GM18519 (cell line): ENCODE data around the gene NTRK3.

Source experiments
- ATAC-seq: cut with Tn5 transposase; IDR thresholded peaks from one replicate; pipeline ENCODE4 v1.9.1; 2021; ENCODE audit warnings: mild to moderate bottlenecking, moderate library complexity; ENCODE audit not compliant: unreplicated experiment, low FRiP score

Gene NTRK3

DNA sequence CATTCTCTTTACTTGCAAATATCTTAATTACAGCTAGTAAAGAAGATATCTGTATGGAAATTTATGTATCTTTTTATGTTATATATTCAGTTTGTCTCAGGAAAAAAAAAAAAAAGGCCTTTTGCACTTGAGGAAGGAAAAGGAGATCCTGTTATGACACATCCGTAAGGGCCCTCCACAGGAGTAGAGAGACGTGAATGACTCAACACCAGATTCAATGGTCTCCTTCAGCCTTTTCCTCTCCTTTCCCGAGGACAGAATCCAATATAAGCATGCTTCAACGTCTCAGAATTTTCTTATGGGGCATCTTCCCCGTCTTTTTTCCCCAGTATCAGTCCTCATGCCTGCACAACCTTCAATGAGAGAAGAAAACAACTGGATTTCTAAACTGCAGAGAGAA, 340.3 kb downstream of the NTRK3 start:
- ATAC-seq: no peak

DNA sequence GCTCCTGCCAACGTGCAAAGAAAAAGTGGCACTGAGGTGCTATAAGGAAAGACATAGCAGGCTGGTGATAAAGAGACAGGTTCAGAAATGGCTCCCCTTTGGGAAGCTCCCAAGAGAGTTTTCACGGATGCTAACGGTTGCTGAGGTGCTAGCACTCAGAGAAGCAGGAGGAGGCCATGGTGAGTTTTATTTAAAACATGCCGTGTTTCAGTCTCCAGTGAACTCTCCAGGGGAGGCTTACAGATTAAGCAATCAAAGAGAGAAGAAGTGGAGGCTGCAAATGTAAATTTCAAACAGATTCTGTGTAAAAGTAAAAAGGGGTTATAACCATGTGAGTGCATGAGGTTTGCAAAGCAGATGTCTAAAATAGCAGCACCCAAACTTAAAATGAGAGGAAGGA, 346.2 kb downstream of the NTRK3 start:
- ATAC-seq: no peak

DNA sequence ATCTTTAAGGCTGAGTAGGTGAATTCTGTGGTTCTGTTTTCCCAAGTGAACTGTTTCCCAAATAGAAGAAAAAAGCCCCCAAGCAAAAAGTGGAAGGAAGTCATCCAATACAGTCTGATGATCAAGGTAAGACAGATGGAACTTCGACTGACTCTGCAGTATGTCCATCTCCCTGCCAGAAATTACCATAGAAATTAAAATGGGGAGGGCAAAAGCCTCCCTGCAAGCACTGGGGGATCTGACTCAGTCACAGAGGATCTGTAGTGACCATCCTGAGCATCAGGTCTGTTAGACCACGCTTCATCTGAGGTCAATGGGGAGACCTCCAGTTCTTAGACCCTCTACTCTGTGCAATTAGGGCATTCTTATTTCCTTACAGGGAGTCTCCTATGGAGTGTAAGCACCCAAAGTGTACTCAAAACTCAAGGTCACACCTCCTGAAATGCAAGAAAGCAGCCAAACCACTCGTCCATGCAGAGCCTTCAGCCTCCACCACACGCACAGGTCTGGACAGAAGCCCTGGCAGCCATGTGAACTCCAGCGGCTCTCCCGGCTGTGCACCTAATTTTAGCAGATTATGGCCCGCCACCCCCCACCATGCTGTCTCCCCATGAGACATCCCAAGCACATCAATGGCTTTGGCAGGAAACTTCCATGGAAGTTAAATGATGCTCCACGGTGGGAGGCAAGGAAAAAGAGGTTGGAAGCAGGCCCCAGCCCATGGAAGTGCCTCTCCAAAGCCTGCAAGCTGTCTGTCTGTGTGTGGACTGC, 348.7 kb downstream of the NTRK3 start:
- no peak for ATAC-seq

DNA sequence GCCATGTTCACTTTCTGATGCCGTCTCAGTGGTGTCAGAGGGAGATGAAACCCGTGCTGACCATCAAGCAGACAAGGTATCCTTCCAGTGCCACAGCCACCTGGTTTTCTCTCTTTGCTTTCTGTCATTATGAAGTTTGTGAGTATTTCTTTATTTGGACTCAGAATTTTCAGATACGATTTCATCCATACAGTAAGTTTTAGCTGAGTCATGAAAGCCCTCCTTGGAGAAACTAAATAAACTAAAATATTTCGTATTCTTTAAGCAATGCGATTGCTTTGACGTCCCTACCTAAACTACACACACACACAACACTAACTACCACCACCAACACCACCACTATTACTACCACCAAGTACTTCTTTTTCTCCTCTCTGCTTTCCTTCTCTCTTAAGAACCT, 350.1 kb downstream of the NTRK3 start:
- ATAC-seq: no peak

DNA sequence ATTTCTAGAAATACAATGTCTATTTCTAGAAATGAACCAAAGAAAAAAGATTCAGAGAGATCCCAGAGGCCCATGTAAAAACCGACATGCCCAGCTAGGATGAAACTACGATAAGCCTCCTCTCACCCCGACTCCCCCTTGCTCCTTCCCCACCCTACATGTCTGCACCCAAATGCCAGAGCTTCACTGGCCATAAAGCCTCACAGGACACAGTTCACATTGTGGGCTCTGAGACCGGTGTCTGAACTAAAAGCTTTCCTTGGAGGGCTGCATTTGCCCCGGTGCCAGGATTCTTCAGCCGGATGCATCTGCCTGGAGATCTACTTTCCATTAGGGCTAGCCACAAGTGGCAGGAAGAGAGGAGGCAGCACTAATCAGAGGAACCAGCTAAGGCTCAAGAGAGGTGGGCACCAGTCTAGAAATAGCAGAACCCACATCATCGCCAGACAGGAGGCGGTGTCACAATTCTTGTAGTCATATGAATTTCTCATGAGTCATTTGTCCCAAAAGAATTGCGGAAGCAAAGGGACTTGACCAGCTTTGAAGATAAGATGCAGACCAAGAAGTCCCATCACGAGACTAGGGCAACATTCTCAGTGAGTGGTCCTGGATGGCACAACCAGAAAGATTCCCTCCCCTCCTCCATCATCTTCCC, 353.6 kb downstream of the NTRK3 start:
- ATAC-seq: no peak

DNA sequence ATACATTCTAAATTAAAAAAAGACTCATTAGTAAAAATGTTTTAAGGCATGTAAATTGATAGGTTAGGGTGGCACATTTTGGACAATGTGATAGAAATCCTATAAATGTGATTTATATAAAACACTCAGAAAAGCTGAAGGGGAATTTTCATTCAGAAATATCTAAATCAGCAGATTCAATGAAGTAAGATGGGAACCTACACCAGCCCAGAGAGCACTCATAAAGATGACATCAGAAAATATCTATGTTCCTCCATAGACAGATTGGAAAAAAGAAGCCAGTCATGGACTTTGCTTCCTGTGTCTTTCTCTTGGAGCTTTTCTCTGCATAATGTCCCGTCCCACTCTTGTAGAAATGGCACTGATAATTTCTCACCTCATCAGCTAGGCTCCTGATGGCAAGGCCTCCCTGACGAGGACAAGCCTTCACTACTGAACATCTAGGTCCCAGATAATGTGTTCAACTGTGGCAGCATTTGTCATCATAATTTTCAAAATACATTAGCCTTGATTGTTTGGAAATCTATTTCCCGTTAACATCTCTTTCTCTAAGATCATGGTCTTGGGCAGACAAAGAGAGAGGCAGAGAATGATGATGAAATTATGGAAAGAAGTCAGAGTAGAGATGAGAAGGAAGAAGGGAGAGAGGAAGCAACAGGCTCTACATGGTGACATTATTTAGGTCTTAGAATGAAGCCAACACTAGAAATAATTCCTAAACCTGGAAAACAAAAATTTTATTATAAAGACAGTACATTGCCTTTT, 354.4 kb downstream of the NTRK3 start:
- ATAC-seq: no peak

DNA sequence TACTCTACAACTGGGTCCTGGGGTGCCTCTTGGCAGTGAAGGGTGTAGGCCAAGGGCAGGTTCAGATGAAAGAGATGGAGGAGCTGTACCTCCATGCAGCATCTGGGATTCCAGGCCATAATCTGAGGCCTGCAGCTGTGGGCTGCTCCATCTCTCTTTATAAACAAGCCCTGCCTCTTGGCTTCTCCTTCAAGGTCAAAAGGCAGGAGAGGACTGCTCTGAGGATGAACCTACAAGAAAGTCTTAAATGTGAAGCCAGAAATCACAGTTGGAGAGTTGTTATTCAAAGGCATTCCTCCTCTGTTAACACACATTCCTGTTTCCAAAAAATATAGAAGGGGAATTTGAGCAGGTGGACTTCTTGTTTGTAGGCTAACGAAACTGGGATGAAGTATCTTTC, 355.5 kb downstream of the NTRK3 start:
- no peak for ATAC-seq

DNA sequence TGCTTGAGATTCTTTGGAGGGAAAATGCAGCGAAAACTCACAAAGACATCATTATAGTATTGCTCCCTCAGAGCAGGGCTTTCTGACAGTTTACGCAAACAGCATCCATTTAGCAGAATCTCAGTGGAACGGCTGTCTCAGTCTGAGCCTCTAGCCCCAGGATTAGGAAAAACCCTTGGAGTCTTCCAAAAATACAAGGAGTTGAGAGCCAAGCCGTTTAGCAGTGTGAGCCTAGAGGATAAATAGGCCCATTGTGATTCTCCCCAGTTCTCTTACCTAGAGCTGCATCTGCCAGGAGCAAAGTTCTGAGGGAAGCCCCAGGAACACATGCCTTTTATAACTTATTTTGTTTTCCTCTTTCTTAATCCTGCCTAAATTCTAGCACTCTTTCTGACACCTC, 359.6 kb downstream of the NTRK3 start:
- ATAC-seq: no peak

DNA sequence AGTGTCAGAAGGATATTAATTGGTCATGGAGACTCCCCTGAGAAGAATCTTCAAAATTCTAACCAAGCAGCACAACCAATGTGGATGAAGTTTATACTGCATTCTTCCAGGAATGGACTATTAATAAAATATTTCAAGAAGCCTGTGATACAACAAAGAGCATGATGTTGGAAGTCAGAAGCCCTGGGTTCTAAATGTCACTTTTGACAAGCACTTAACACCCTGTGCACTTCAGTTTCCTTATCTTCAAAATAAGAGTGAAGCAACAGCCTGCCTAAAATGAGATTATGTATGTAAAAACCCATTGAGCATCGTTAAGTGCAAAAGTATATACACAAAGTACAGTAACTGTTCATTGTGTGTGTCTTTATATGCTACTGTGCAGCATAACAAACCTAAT, 369.4 kb downstream of the NTRK3 start:
- no peak for ATAC-seq

DNA sequence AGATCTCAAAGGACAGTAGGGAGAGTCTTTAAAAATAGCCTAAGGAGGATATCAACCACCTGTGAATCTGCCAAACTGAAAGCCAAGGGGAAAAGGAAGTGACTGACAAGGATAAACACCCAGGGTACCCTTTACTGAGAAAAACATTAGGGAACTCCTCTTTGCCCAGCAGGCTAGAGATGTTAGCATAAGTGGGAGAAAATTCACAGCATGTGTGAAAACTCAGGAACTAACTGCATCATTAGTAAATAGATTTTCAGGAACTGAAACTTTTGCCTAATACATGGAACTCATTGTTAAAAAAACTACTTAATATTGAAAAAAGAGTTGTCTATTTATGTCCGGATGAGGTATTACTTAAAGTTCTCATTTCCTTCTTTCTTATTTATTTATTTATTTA, 375.5 kb downstream of the NTRK3 start:
- no peak for ATAC-seq

DNA sequence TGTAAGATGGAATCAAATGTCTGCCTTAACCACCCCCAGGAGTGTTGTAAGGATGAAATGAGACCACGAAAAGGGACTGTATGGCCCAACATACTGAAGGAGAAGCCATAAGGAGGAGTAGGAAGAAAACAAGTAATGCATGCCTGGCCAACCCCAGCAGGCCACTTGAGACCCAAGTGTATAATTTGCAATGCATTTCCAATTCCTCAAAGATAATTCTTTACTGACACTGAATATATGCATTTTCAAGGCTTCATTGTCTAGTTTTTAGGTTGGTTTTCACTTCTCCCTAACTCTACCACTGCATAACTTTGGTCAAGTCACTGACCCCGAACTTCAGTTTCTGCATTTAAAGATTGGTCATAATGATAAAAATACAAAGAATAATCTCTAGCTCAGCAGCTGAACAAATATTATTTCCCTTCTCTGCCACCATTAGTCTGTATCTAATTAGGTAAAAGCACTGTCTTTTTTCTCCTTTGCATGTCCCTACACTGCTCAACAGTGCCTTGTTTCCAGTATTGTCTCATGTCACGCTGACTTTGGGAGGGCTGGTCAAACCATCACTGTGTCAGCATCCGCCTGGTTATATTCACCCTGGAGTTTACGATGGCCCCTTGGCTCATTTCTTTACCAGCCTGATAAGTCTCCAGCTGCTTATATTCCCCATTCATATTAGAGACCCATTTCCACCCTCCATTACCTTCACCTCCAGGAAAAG, 378.6 kb downstream of the NTRK3 start:
- no peak for ATAC-seq

DNA sequence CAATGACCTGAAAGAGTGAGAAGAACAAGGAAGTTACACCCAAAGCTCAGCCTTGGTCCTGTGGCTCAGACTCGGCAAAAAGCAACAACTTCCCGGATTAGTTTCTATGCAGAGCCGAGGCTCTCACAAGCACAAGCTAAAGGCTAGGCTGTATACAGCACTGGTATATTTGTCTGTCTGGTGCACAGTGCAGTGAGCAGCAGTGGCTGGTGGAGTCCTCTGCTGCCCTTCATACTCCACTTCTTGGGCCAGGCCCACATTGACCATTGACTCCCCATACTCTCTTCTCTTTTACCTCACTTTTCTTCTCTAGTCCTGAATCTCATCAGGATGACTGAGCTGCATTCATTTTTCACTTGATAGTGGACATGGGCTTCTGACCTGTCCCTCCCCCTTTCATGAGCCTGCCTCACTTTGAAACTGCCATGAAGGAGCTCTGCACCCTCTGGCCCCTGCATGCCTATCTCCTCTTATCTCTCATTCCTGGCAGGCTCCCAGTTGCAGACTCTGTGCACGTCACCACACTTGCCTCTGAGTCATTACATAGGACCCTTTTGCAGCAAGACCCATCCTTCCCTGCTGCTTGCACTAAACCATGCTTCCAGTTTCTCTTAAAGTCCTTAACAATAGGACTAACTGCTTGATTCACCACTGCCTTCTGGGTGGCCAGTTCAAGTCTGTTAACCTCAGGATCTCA, 379.3 kb downstream of the NTRK3 start:
- no peak for ATAC-seq

DNA sequence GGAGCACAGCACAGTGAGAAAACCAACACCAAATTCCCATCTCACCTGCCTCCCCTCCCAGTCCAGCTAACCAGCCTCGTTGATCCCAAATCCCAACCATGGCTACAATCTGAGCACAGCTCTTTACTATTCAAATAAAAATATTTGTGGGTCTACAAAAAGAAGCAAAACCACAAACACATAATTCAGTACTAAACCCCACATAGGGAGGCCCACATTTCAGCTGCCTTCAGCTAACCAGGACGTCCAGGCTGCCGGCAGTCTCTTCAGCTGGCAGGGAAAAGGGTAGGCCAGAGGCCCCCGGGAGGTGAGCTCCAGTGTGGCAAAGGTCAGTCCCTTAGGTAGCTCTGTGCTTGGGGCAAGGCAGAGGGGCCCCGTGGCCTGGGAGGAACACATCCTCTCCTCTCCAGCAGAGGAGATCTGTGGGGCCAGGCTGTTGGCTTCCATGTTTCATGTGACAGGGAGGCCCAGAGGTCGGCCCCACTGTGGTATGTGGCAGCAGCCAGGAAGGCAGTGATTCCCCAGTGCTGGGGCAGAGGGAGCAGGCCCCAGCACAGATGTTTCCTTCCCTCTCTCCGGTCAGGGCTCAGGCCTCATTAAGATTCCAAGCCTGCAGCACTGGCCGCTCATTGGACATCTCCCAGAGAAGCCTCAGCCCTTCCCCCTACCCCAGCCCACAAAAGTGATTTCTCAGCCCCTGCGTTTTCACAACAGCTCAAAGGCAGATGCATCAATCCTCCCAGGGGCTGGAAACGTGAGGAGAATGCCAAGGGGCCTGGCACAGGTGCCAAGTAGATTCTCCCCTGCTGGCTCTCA, 381.4 kb downstream of the NTRK3 start:
- no peak for ATAC-seq

DNA sequence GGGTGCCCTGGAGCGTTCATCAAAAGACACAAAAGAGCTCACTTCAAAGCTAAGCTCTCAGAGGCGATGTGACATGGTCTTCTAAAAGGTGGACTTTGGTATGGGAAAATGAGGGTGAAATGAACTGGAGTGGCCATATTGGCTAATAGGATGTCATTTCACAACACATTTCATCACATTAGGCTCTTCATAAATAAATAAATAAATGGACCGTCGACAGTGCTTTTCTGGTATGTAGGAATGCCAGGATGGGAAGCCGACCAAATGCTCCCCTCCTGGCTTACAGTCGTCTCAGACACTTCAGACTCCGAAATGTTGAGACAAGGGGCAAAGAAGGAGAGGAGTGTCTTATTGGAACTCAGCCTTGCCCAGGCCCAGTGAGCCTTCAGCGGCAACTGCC, 383.0 kb downstream of the NTRK3 start:
- ATAC-seq: no peak

DNA sequence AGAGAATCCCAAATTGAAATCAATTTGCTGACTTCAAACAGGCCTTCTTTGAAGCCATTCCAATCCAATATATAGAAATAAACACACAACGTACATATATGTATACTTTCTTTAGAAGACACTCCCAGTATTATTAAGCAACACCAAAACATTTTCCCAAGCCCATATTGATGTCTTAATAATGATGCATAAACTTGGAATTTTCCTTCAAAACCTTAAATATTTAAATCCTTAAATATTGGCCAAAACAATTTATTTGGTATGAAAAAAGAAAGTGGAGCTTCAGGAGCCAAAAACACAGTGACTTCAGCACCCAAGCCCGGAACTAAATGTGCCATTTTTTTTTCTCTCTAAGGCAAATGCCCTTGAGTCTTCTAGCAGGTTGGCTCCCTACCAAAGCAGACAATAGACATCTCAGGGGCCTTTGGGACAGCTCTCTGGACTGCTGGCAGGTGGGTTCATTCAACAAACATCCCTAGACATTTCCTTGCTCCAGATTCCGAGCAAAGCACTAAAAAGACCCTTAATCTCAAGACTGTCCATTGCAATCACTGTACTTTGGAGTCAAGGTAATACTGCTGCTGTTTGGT, 384.7 kb downstream of the NTRK3 start:
- ATAC-seq: no peak

DNA sequence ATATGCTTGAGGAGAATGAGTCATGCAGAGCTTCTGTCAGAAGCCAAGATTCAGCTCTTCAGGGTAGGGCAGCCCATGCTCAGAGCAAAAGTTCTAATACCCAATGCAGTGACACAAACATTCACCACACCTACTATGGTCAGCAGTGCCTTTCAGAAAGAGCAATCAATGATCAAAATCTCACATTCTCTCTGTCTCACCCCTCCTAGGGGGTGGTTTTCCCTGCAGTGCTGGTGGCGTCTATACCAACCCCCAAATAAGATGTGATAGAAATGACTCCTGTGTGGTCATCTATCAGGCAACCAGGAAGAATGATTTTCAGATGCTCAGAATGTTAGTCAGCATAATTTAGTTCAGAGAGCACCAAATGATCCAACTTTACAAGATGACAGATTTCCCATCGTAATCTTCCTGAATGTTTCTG, 385.3 kb downstream of the NTRK3 start:
- ATAC-seq: no peak

DNA sequence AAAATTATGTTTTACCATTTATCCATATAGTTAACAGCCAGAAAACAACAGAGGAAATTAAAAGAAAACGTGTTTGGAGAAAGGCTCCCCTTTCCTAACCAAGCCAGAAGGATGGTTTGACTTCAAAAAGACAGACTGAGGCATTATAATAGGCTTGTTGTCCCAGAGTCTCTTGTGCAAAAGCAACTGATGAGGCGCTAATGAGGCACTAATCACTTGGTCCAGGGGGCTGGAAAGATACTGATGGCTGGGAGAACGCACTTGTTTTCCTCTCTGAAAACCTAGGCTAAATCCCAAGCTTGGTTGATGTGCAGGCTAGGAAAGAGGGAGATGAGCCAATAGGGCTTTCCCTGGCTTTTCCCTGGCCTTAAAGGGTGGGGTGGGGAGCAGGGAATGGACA, 389.6 kb downstream of the NTRK3 start:
- ATAC-seq: no peak

DNA sequence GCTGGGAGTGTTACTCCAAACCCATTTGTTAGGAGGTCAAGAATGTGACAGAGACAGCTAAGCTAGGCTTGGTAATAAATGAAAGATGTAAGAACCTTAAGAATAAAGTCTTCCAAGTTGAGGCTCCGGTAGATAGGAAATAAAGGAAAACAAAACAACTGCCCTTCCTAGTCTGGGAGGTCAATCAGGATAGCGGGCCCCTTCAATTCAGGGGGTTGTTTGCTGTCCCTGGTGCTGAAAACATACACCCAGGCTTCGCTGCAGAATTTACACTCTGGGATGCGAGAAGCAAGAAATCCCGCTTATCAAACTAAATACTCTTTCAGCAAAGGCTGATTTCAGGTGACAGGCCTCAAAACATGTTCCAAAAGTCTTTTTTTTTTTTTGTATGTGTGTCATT, 393.4 kb downstream of the NTRK3 start:
- no peak for ATAC-seq

DNA sequence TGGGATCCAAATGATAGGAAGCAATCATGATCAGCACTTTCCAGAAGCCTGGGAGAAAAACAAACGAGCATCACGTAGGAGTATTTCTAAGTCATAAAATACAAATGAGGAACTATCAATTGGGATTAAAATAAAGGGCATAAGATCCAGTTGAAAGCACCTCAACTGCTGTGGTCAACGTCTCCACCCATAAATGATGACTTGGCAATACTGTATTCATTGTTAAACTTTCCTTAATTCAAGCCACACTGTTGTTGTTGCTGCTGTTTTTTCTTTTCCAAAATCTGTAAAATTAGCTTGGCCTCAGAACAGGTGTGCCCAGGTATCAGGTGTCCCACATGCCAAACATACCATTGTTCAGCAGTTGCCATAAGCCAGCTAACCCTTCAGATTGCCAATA, 395.8 kb downstream of the NTRK3 start:
- ATAC-seq: no peak
